Measurements from ENCODE around the gene IGSF23. TPM values are rescaled to one million over a fixed set of nuclear protein-coding genes. Genes with fewer than 3 reads are reported as not detected.

IGSF23 gene
- total RNA-seq, 1 donor from 2014 or later = not detected

DNA sequence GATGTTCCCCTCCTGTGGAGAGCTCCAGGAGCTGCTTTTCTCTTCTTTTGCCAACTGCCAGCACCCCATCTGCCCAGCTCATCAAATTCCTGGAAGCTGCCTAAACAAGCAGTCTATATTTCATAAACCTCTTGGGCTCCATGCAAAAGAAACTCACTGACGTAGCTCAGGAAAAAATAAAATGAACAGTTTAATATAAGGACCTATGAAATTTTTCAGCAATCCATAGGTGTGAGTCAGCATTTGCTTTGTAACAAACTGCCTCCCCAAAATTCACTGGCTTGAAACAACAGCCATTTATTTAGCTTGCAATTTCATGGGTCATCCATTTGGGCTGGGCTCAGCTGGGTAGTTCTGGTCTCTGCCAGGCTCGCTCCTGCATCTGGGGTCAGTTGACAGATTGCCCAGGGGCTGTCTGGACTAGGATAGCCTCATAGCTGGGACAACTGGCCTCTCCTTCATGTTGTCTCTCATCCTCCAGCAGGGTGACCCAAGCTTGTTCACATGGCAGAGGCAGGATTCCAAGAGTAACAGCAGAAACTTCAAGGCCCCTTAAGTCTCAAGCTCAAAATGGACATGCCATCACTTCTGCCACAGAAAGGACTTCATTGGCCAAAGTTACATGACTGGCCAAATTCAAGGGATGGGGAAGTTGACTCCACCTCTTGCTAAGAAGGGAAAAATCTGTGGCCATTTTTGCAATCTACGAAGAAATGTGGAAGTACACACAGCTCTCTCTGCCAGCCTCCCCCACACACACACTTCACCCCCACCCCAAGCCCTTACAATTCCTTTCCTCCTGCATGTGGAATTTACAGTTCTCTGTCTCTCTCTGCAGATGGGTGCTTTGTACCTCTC is 22.4 kb downstream of the IGSF23 start:
- TF ChIP-seq, protein P1, sequence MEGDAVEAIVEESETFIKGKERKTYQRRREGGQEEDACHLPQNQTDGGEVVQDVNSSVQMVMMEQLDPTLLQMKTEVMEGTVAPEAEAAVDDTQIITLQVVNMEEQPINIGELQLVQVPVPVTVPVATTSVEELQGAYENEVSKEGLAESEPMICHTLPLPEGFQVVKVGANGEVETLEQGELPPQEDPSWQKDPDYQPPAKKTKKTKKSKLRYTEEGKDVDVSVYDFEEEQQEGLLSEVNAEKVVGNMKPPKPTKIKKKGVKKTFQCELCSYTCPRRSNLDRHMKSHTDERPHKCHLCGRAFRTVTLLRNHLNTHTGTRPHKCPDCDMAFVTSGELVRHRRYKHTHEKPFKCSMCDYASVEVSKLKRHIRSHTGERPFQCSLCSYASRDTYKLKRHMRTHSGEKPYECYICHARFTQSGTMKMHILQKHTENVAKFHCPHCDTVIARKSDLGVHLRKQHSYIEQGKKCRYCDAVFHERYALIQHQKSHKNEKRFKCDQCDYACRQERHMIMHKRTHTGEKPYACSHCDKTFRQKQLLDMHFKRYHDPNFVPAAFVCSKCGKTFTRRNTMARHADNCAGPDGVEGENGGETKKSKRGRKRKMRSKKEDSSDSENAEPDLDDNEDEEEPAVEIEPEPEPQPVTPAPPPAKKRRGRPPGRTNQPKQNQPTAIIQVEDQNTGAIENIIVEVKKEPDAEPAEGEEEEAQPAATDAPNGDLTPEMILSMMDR (IDR thresholded peaks at IDR 0.05; ENCODE audit: insufficient read depth, low read length, severe bottlenecking) = no peak
- no peaks in the 10 kb centered on the region for H3K36me3 ChIP-seq (ENCODE audit: control insufficient read depth, insufficient read depth, low read length)
- no peaks in the 10 kb centered on the region for H3K27me3 ChIP-seq (ENCODE audit: control insufficient read depth, insufficient read depth, low read length)
- FAIRE-seq (no peak), DNase-seq (ENCODE audit: low read depth) (peak; percentile 46)
- H3K4me3 ChIP-seq (ENCODE audit: low read depth, low read length) = no peak overlapping the region

DNA sequence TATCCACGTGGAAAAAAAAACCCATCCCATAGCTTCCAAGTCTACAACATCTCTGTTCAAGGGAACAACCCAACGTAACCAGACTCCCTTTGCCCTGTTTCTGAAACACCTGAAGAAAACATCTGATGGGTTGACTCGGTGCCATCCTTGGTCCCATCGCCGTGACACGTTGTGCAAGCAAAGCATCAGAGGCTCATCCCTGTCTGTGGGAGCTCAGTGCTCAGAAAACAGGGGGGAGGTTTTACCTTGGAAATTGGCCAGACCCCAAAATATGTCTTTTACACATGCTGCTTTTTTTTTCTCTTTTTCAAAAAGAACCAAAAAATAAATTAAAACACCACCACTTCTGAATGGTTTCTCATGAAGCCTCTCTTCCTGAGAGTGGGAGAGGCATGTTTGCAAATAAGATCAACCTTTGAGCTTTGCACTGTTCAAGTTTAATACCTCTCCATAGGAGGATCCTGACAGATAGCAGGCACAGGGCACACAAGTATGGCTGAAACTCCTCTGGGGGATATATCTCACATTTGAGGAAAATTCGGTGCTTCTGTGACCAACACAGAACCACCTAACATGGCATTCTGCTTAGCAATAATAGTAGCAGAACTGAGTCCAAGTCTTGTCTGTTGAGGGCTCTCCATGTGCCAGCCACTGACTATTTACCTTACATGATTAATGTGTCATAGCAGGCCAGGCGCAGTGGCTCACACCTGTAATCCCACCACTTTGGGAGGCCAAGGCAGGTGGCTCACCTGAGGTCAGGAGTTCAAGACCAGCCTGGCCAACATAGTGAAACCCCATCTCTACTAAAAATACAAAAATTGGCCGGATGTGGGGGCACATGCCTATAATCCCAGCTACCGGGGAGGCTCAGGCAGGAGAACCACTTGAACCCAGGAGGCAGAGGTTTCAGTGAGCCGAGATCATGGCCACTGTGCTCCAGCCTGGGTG is 23.4 kb downstream of the IGSF23 start:
- Histone ChIP-seq H3K4me3 (ENCODE audit: low read depth, low read length) (no peak overlapping the region), H3K36me3 (ENCODE audit: control insufficient read depth, insufficient read depth, low read length) (no peaks in the 10 kb centered on the region), H3K27me3 (ENCODE audit: control insufficient read depth, insufficient read depth, low read length) (no peaks in the 10 kb centered on the region)
- TF ChIP-seq, protein P1 (IDR thresholded peaks at IDR 0.05; ENCODE audit: insufficient read depth, low read length, severe bottlenecking) = no peak
- FAIRE-seq (no peak), DNase-seq (ENCODE audit: low read depth) (no peak)

DNA sequence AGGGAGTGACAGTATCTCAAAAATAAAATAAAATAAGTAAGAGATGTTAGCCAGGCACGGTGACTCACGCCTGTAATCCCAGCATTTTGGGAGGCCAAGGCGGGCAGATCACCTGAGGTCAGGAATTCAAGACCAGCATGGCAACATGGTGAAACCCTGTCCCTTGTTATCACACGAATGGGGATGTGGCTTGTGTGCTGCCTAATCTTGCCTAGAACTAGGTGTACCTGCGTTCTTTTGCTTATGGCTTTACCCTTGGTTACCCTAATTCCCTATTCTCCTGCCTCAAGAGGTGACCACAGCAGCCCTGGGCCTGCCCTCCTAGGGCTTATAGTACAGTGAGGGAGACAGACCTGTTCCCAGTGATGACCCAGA is 24.0 kb downstream of the IGSF23 start:
- no peak overlapping the region for H3K4me3 ChIP-seq (ENCODE audit: low read depth, low read length)
- TF ChIP-seq, protein P1 (IDR thresholded peaks at IDR 0.05; ENCODE audit: insufficient read depth, low read length, severe bottlenecking) = no peak
- FAIRE-seq (no peak), DNase-seq (ENCODE audit: low read depth) (no peak)
- H3K27me3 ChIP-seq (ENCODE audit: control insufficient read depth, insufficient read depth, low read length) = no peaks in the 10 kb centered on the region
- no peaks in the 10 kb centered on the region for H3K36me3 ChIP-seq (ENCODE audit: control insufficient read depth, insufficient read depth, low read length)

DNA sequence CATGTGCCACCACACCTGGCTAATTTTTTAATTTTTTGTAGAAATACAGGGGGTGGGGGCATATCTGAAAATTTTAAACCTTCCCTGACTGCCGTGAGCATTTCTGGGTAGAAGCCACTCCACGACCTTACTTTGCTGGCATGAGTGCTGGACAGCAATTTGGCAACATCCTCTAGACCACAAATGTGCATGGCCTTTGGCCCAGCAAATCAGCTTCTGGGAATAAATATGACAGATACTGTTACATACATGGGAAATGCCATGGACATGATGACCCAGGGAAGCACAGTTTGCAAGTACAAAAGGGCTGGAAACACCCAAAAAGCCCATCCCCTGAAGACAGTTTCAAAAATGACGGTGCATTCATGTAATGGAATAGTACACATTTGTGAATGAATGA is 27.2 kb downstream of the IGSF23 start:
- no peak for FAIRE-seq
- peak; percentile 62 for DNase-seq (ENCODE audit: low read depth)

DNA sequence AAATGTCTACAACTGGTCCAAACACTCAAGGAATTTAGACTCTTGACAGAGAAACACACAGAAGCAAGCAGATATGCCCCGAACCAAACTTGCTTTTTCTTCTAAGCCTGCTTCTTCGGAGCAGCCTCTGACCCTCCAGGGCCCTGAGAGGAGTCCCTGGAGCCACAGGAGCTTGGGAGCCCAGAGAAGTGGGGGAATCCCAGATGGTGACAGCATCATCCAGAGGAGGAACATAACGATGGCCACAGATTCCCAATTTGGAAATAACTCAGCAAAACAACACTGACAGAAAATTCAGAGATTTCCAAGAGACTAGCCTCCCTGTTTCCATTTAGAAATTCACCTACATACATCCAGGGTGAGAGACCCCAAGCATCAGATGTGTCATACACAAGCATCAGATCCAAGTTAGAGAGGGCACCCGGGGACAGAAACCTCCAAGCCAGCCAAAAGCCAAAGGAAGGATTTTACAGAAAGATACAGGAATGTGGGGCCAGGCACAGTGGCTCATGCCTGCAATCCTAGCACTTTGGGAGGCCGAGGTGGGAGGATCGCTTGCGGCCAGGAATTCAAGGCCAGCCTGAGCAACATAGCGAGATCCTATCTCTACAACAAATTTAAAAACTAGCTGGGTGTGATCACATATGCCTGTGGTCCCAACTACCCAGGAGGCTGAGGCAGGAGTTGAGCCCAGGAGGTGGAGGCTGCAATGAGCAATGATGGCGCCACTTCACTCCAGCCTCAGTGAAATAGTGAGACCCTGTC is 28.3 kb downstream of the IGSF23 start:
- no peak overlapping the region for H3K4me3 ChIP-seq (ENCODE audit: low read depth, low read length)
- TF ChIP-seq, protein P1 (IDR thresholded peaks at IDR 0.05; ENCODE audit: insufficient read depth, low read length, severe bottlenecking) = no peak
- peaks cover 1% of the 10 kb centered on the region for H3K36me3 ChIP-seq (ENCODE audit: control insufficient read depth, insufficient read depth, low read length)
- H3K27me3 ChIP-seq (ENCODE audit: control insufficient read depth, insufficient read depth, low read length) = no peaks in the 10 kb centered on the region
- DNase-seq (ENCODE audit: low read depth) (no peak), FAIRE-seq (no peak)

More for the DNA sequence above, 27.2 kb downstream of the IGSF23 start:
- TF ChIP-seq, protein P1 (IDR thresholded peaks at IDR 0.05; ENCODE audit: insufficient read depth, low read length, severe bottlenecking) = no peak
- H3K4me3 ChIP-seq (ENCODE audit: low read depth, low read length) = no peak overlapping the region
- H3K36me3 ChIP-seq (ENCODE audit: control insufficient read depth, insufficient read depth, low read length) = no peaks in the 10 kb centered on the region
- H3K27me3 ChIP-seq (ENCODE audit: control insufficient read depth, insufficient read depth, low read length) = no peaks in the 10 kb centered on the region
